WERI-Rb-1 (cell line): ENCODE data around the gene CTNNA3.
A peak's percentile ranks its signal among the peaks of the same experiment; 100 is the strongest.

Experiments used
- DNase-seq: peaks from one replicate; pipeline ENCODE4 v3.0.0-alpha.2; 2020
- H3K27ac ChIP-seq: fragments of 250-450 bp; sonication (Bioruptor Pico); 2 replicates; pipeline ENCODE4 v1.5.1; 2020; ENCODE audit warnings: mild to moderate bottlenecking, moderate library complexity
- H3K27me3 ChIP-seq: fragments of 250-450 bp; sonication (Bioruptor Pico); 2 replicates; pipeline ENCODE4 v1.5.1; 2021; ENCODE audit warnings: mild to moderate bottlenecking, low read depth, moderate library complexity; ENCODE audit not compliant: insufficient read depth, severe bottlenecking
- H3K36me3 ChIP-seq: fragments of 250-450 bp; sonication (Bioruptor Pico); 2 replicates; pipeline ENCODE4 v1.5.1; 2020; ENCODE audit warnings: mild to moderate bottlenecking, moderate library complexity
- H3K4me3 ChIP-seq: 2 replicates; pipeline ENCODE4 v1.5.1; 2011; ENCODE audit warnings: low read depth, mild to moderate bottlenecking, control low read depth, low read length
- H3K9me3 ChIP-seq: fragments of 250-450 bp; sonication (Bioruptor Pico); 2 replicates; pipeline ENCODE4 v1.5.1; 2021; ENCODE audit warnings: mild to moderate bottlenecking, moderate library complexity; ENCODE audit not compliant: severe bottlenecking
- CTCF ChIP-seq: IDR thresholded peaks from 2 replicates; pipeline ENCODE4 v1.5.1; 2011; ENCODE audit warnings: low read depth, mild to moderate bottlenecking, control low read depth, inconsistent platforms, low read length

Gene CTNNA3

GRCh38 chr10:65911151-65911835 is 1784.7 kb downstream of the CTNNA3 start:
- Histone ChIP-seq H3K27ac (no peak overlapping the region), H3K36me3 (no peaks in the 10 kb centered on the region), H3K9me3 (no peaks in the 10 kb centered on the region), H3K4me3 (no peak overlapping the region), H3K27me3 (no peaks in the 10 kb centered on the region)
- no peak for TF ChIP-seq CTCF
- no peak for DNase-seq

GRCh38 chr10:65910209-65910608 is 1785.8 kb downstream of the CTNNA3 start:
- no peaks in the 10 kb centered on the region for H3K9me3 ChIP-seq
- H3K36me3 ChIP-seq = no peaks in the 10 kb centered on the region
- H3K27ac ChIP-seq = no peak overlapping the region
- H3K4me3 ChIP-seq = no peak overlapping the region
- TF ChIP-seq CTCF = no peak
- H3K27me3 ChIP-seq = no peaks in the 10 kb centered on the region
- DNase-seq = no peak

GRCh38 chr10:65907199-65907712 is 1788.7 kb downstream of the CTNNA3 start:
- no peak for TF ChIP-seq CTCF
- Histone ChIP-seq H3K27ac (no peak overlapping the region), H3K4me3 (no peak overlapping the region), H3K9me3 (no peaks in the 10 kb centered on the region), H3K27me3 (no peaks in the 10 kb centered on the region), H3K36me3 (no peaks in the 10 kb centered on the region)
- DNase-seq = no peak

GRCh38 chr10:65903620-65904019 is 1792.4 kb downstream of the CTNNA3 start:
- no peak for TF ChIP-seq CTCF
- H3K9me3 ChIP-seq = no peaks in the 10 kb centered on the region
- H3K4me3 ChIP-seq = no peak overlapping the region

GRCh38 chr10:65900271-65900670 is 1795.7 kb downstream of the CTNNA3 start:
- Histone ChIP-seq H3K27me3 (no peaks in the 10 kb centered on the region), H3K4me3 (no peak overlapping the region), H3K36me3 (no peaks in the 10 kb centered on the region), H3K27ac (no peak overlapping the region), H3K9me3 (no peaks in the 10 kb centered on the region)
- DNase-seq = no peak
- no peak for TF ChIP-seq CTCF

More at GRCh38 chr10:65903620-65904019, 1792.4 kb downstream of the CTNNA3 start:
- Histone ChIP-seq H3K36me3 (no peaks in the 10 kb centered on the region), H3K27ac (no peak overlapping the region), H3K27me3 (no peaks in the 10 kb centered on the region)
- peak; percentile 11 for DNase-seq

GRCh38 chr10:65898055-65898454 is 1797.9 kb downstream of the CTNNA3 start:
- Histone ChIP-seq H3K27me3 (no peaks in the 10 kb centered on the region), H3K9me3 (no peaks in the 10 kb centered on the region), H3K27ac (no peak overlapping the region), H3K36me3 (no peaks in the 10 kb centered on the region), H3K4me3 (no peak overlapping the region)
- TF ChIP-seq CTCF = no peak
- DNase-seq = no peak
